K562 (cell line): ENCODE results near the gene GORASP2. TPM values are rescaled to one million over a fixed set of nuclear protein-coding genes. Genes with fewer than 3 reads are reported as not detected.
A peak's percentile ranks its signal among the peaks of the same experiment; 100 is the strongest.

Source experiments
- CREB1 ChIP-seq, 2 experiments: sonication (generic) in 1 of 2; formaldehyde crosslinking in 1 of 2; IDR thresholded peaks; 2 replicates each; pipeline versions ENCODE4 v1.6.1 to v1.8.0; 2012 to 2022; ENCODE audit warnings: inconsistent platforms in 1 of 2, mild to moderate bottlenecking in 1 of 2, missing genetic modification reagents in 1 of 2, moderate library complexity in 1 of 2
- ELF4 ChIP-seq: fragments of 450-650 bp; formaldehyde crosslinking; IDR thresholded peaks from 2 replicates; pipeline ENCODE4 v1.4.0; 2022; ENCODE audit warnings: missing genetic modification characterization
- ETV6 ChIP-seq, 3 experiments: fragments of 150-350 bp in 1 of 3; sonication (generic) in 1 of 3; formaldehyde crosslinking in 1 of 3; IDR thresholded peaks; 2 replicates each; pipeline versions ENCODE4 v1.6.1 to v1.8.0; 2014 to 2022; ENCODE audit warnings: borderline replicate concordance in 2 of 3, low read depth in 2 of 3, antibody characterized with exemption in 1 of 3, low read length in 1 of 3, mild to moderate bottlenecking in 1 of 3, missing genetic modification reagents in 1 of 3
- EZH2 ChIP-seq: IDR thresholded peaks from 2 replicates; pipeline ENCODE4 v1.6.1; 2012; ENCODE audit warnings: low read depth, mild to moderate bottlenecking, inconsistent platforms, low read length, borderline replicate concordance
- MGA ChIP-seq: fragments of 450-650 bp; IDR thresholded peaks from 2 replicates; pipeline ENCODE4 v1.6.1; 2016; ENCODE audit warnings: mild to moderate bottlenecking, moderate library complexity
- NCOR1 ChIP-seq: fragments of 450-650 bp; IDR thresholded peaks from 2 replicates; pipeline ENCODE4 v1.6.1; 2016; ENCODE audit warnings: mild to moderate bottlenecking, moderate library complexity
- NFXL1 ChIP-seq: fragments of 450-650 bp; formaldehyde crosslinking; IDR thresholded peaks from 2 replicates; pipeline ENCODE4 v1.4.0; 2021; ENCODE audit warnings: mild to moderate bottlenecking
- PKNOX1 ChIP-seq: fragments of 450-650 bp; IDR thresholded peaks from 2 replicates; pipeline ENCODE4 v1.6.1; 2016
- PML ChIP-seq: IDR thresholded peaks from 2 replicates; pipeline ENCODE4 v1.6.1; 2012; ENCODE audit warnings: low read length, inconsistent platforms
- SRSF7 ChIP-seq: fragments of 200-400 bp; formaldehyde crosslinking; optimal IDR thresholded peaks from 2 replicates; pipeline ENCODE3; 2017; ENCODE audit warnings: mild to moderate bottlenecking, low read depth, low read length
- TEAD4 ChIP-seq, 2 experiments: sonication (generic) in 1 of 2; formaldehyde crosslinking in 1 of 2; IDR thresholded peaks; 2 replicates each; pipeline versions ENCODE4 v1.6.1 to v1.8.0; 2012 to 2022; ENCODE audit warnings: borderline replicate concordance in 1 of 2, inconsistent platforms in 1 of 2, low read length in 1 of 2, mild to moderate bottlenecking in 1 of 2, missing genetic modification reagents in 1 of 2
- TRIM24 ChIP-seq, 2 experiments: fragments of 450-650 bp; IDR thresholded peaks; 2 replicates each; pipeline ENCODE4 v1.6.1; 2016
- ZNF232 ChIP-seq: sonication (generic); formaldehyde crosslinking; IDR thresholded peaks from 2 replicates; pipeline ENCODE4 v1.8.0; 2022; ENCODE audit warnings: mild to moderate bottlenecking, missing genetic modification reagents
- ZNF76 ChIP-seq: fragments of 250-450 bp; sonication (Bioruptor Pico); IDR thresholded peaks from 2 replicates; pipeline ENCODE4 v1.4.0; 2020; ENCODE audit warnings: mild to moderate bottlenecking, moderate library complexity, borderline replicate concordance
- polyA plus RNA-seq, 8 experiments: library from polyadenylated mRNA; depleted of rRNA in 4 of 8; stranded (reverse) in 5 of 8; unstranded in 3 of 8; fragments of >200 nt; fragmentation: Nextera tagmentation in 2 of 8; fragmentation: Illumina TruSeq in 1 of 8; extraction: Ambion mirVana in 2 of 8; extraction: Trizol in 1 of 8; gene quantifications; 2 replicates each; pipeline versions ENCODE4 v1.2.1 to v1.2.3, GENCODE V29; 2011 to 2014; ENCODE audit warnings: inconsistent platforms in 1 of 8, missing spikeins in 1 of 8
- total RNA-seq, 7 experiments: library from RNA; depleted of rRNA in 6 of 7; stranded (reverse); fragments of >200 nt in 6 of 7; fragmentation: Illumina TruSeq in 2 of 7; extraction: Trizol in 2 of 7; gene quantifications; 2 replicates each; pipeline versions ENCODE4 v1.2.1 to v1.2.3, GENCODE V29; 2011 to 2021; ENCODE audit warnings: low replicate concordance in 1 of 7

Gene GORASP2
- total and polyA plus RNA-seq, 9 of the 15 experiments (the other 6 are each of a cell fraction or from before 2014, with no cell fraction given) = 27.4 to 180 (median 59.6) TPM

GRCh38 chr2:170928824-170929685 lies at the start of gene GORASP2 (continued):
- TF ChIP-seq CREB1 (IDR thresholded peaks at IDR 0.05) = peak; percentile 83; the same call in 1 of the 2 replicates
- TF ChIP-seq CREB1 (CRISPR knock-in tag; IDR thresholded peaks at IDR 0.05) = peak; percentile 91
- peak; percentile 73; the same call in 1 of the 2 replicates for TF ChIP-seq ZNF76 (CRISPR knock-in tag)
- peak; percentile 29; the same call in 1 of the 2 replicates for TF ChIP-seq PKNOX1
- TF ChIP-seq TEAD4 (IDR thresholded peaks at IDR 0.05; ENCODE audit: low read length) = peak; percentile 77
- no peak for TF ChIP-seq TEAD4 (CRISPR knock-in tag; IDR thresholded peaks at IDR 0.05; ENCODE audit: borderline replicate concordance)
- no peak for TF ChIP-seq ZNF232
- peak in 1 of 2 experiments; percentile 56; a peak in 2 of 4 replicates for TF ChIP-seq ETV6 (IDR thresholded peaks at IDR 0.05; ENCODE audit: borderline replicate concordance in 1 of 2, low read depth in 2 of 2, low read length in 1 of 2)
- TF ChIP-seq ETV6 (CRISPR knock-in tag; IDR thresholded peaks at IDR 0.05; ENCODE audit: borderline replicate concordance) = no peak; the same call in 1 of the 2 replicates
- peak; percentile 57 for TF ChIP-seq NCOR1
- no peak for TF ChIP-seq EZH2
- TF ChIP-seq TRIM24 (IDR thresholded peaks at IDR 0.05) = peak; percentile 78 to 90
- TF ChIP-seq NFXL1 (CRISPR knock-in tag) = no peak
- TF ChIP-seq PML = peak; percentile 83
- TF ChIP-seq SRSF7 = peak; percentile 51
- 0 out of 2 replicates have a peak, but pooled peaks have one; percentile 5 for TF ChIP-seq ELF4 (CRISPR knock-in tag)
- TF ChIP-seq MGA = peak; percentile 86
